COLO668 (cell line): Measurements from ENCODE around the gene WDR59.

Experiments
- DNase-seq: peaks from one replicate; lab custom pipeline; 2025; ENCODE audit not compliant: unreplicated experiment; lab: John Stamatoyannopoulos, UW

The WDR59 gene

DNA sequence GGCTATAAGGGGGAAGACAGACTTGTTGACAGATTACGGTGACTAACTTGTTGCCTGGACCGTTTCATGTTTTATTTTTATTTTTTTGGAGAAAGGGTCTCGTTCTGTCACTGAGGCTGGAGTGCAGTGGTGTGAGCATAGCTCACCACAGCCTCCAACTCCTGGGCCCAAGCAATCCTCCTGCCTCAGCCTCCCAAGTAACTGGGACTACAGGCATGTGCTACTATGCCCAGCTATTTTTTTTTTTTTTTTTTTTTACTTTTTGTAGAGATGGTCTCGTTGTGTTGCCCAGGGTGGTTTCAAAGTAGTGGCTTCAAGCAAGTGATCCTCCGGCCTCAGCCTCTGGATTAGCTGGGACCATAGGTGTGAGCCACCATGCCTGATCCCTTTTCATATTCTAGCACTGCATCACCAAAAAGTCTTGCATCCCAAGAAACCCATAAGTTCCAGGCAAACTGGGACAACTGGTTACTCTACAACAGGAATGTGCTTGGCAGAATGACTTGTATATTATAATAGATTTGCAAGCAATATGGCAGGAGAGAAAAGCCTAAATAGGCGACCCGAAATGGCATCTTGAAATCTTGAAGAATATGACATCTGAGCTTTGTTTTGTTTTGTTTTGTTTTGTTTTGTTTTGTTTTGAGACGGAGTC lies 2.2 kb upstream of the WDR59 start:
- no peak for DNase-seq

- no peak for DNase-seq
Observed at GRCh38 chr16:74984194-74984528, 762 bp downstream of the WDR59 start.

DNA sequence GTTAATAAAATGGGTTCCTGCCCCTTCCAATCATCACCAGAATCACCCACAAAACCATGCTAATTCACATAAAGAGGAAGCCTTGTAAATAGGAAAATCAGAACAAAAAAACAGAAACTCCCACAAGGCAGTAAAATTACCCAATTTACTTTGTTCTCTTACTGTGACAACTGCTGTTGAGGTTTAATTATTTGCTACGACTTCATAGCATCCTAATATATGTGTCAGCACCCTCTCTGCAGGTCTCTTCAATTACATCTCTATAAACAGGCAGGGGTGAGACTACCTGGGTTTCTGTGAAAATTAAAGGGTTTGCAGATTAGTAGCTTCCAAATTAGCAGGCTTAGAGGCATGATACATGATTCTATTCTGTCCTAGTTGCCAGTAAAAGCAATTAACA lies 2.7 kb downstream of the WDR59 start:
- no peak for DNase-seq

- no peak for DNase-seq
Observed at GRCh38 chr16:74975591-74975990, 9.3 kb downstream of the WDR59 start.

DNA sequence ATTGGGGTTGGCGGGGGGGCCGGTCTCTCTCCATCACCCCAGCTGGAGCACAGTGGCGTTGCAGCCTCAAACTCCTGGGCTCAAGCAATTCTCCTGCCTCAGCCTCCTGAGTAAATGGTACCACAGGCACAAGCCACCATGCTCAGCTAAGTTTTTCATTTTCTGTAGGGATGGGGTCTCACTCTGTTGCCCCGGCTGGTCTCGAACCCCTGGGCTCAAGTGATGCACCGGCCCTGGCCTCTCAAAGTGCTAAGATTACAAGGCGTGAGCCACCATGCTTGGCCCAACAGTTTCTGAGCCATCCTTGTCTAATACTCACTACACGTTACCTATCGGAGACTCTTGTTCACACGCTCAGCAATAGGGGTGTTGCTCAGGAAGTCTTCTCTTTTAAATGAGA lies 11.6 kb downstream of the WDR59 start:
- no peak for DNase-seq

DNA sequence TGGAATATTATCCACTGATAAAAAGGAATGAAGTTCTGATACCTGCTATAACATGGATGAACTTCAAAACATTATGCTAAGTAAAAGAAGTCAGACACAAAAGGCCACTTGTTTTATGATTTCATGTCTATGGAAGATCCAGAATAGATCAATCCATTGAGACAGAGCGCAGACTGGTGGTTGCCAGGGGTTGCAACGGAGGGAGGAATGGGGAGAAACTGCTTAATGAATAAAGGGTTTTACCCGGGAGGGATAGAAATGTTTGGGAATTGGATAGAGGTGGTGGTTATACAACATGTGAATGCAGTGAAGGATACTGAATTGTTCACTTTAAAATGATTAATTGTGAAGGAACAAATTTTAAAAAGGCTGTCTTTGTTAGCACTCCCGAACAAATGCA lies 30.2 kb downstream of the WDR59 start:
- DNase-seq, result no peak

GRCh38 chr16:74951681-74952080 lies 33.2 kb downstream of the WDR59 start:
- DNase-seq, result no peak

- DNase-seq, result no peak
Observed at GRCh38 chr16:74951206-74951605, 33.7 kb downstream of the WDR59 start.

DNA sequence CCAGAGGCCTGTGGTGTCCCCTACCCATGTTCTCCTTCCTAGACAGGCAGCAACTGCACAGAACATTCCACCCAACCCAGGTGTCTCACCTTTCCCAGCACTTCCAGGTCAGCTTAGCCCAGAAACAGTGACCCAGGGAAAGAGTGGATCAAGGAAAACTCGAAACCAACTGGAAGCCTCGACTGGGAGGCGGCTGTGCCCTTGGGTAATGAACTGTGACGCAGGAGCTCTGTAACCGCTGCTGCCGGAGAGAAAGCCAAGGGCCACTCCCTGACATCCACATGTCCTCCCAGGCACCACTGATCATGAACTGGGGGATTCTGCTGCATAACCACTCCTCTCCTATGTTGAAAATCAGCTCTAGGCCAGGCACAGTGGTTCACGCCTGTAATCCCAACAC lies 34.4 kb downstream of the WDR59 start:
- DNase-seq, result no peak

DNA sequence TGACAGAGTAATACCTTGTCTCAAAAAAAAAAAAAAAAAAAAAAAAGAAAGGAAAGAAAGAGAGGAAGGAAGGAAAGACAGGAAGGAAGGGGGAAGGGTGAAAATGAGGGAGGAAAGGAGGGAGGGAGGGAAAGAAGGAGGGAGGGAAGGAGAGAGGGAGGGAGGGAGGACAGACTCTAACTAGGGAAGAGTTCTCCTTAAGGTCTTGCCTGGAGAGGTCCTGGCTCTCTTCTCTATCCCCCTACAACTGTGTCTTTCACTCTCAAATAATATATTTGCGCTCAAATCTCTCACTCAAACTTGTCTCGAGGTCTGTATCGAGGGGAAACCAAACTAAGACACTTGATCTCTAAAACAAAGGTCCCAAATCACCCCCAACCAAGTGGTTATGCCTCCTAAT lies 35.6 kb downstream of the WDR59 start:
- no peak for DNase-seq

- DNase-seq, result no peak
Observed at GRCh38 chr16:74944466-74944865, 40.5 kb downstream of the WDR59 start.

DNA sequence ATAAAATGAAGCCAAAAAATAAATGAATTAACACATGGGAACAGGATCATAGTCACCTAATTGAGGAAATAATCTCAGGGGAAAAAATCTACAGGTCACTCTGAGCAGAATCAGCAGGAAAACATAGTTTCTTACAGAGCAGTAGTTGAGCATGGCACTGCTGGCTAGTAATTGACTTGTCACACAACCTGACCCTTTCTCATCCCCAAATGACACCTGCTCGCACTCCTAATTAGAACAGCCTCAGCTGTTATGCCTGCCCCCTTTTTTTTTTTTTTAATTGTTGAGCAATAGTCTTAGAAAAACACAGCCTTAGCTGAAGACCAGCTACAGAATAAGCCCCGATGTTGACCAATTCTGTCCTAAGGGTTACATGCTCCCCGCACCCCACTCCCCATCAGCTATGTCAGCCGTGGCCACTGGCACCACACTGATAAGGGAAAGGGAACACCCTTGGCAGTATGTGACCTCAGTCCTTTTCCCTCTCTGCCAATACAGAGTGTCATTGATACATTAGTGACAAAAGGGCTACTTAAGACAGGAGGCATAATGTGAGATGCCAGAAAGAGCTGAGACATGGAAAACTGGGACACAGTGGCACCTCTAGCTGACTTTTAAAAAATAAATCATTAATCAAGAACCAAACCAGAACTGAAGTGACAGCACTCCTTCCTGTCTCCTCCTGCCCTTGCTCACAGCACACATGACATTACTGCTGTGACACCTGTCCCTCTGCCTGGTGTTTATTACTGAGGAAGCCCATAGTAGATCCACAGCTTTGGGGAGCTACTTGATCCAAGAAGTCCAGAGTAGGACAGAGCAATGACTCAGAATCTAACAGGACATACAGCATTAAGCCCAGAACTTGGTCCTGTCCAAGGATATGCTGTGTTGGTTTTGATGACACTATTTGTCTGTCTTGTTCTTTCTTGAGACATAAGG lies 41.7 kb downstream of the WDR59 start:
- DNase-seq, result no peak

DNA sequence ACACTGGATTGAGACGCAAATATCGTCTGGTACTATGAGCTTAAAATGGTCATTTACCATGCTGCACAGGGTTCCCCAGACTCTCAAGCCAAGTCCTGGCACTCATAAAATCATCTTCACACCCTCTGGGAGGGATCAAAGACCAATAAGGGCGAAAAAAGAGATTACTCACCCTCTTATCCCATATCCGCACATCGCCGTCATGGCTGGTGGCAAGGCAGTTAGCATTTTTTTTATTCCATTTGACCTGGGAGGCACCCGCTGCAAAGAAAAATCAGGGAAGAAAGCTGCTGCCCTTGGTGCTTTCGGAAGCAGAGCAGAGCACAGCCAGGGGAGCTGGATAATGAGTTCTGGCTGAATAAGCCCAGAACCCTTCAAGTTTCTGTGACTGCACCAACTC lies 42.4 kb downstream of the WDR59 start:
- no peak for DNase-seq

GRCh38 chr16:74939688-74940087 lies 45.2 kb downstream of the WDR59 start:
- DNase-seq, result no peak

GRCh38 chr16:74936902-74937560 lies 47.9 kb downstream of the WDR59 start:
- no peak for DNase-seq

- no peak for DNase-seq
Observed at GRCh38 chr16:74931445-74931844, 53.5 kb downstream of the WDR59 start.

DNA sequence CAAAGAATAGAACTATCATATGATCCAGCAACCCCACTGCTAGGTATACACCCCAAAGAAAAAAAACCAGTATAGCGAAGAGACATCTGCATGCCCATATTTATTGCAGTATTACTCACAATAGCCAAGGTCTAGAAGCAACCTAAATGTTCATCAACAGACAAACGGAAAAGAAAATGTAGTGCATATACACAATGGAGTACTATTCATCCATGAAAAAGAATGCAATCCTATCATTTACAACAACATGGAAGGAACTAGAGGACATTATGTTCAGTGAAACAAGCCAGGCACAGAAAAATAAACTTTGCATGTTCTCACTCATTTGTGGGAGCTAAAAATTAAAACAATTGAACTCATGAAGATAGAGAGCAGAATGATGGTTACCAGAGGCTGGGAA lies 55.3 kb downstream of the WDR59 start:
- no peak for DNase-seq

DNA sequence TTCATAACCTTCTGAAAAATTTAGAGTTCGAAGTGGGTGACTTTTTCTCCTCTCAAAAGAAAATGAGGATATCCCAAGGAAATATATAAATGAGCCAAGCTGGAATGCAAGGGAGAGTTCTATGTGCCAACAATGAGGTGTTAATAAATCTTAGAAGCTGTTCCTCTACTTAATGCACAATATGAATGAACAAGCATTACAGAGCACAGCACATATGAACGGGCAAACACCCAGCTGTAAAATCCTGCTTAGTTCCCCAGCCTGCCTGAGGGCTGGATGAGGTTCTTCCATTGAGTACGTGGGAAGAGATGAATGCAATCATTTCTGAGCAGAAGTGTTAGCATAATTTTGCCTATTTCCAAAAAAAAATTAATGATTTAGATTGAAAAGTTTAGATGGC lies 58.1 kb downstream of the WDR59 start:
- DNase-seq, result no peak

DNA sequence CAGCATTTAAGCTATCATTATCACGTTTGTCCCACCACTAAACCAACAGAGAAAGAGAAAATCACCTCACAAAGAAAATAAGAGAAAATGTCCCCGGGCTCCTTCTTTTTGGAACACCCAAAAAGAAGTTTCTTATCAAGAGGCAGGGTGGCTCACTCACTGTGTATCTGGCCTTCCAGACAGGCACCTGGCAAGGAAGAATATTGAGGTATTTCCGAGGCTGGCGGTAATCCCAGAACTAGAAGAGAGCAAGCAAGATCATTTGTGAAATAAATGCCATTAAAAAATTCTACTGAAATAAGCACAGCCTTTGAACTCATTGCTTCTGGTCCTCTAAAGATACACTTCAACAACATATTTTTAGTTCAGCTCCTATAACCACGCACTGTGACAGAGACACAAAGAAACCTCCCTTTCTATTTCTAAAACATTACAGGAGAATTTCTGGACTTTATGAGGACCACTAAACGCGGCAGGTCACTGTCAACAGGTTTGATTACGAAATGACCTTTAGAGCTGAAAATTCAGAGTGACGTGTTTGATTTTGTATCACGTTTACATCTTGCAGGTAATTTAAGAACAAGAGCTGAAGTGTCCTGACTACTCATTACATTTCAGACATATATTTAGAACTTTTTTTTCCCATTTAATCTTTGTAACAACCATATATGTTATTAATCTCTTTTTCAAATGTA lies 61.0 kb downstream of the WDR59 start:
- DNase-seq, result no peak

- no peak for DNase-seq
Observed at GRCh38 chr16:74922150-74923138, 62.5 kb downstream of the WDR59 start.
